ENCODE measurements around the gene F11. TPM values are rescaled to one million over a fixed set of nuclear protein-coding genes. Genes with fewer than 3 reads are reported as not detected.
A peak's percentile ranks its signal among the peaks of the same experiment; 100 is the strongest.

Gene F11
- total and polyA plus RNA-seq, 2 of the 13 experiments (the other 11 are each of a cell fraction or from before 2014, with no cell fraction given), result 35.1 to 58.0 TPM

DNA sequence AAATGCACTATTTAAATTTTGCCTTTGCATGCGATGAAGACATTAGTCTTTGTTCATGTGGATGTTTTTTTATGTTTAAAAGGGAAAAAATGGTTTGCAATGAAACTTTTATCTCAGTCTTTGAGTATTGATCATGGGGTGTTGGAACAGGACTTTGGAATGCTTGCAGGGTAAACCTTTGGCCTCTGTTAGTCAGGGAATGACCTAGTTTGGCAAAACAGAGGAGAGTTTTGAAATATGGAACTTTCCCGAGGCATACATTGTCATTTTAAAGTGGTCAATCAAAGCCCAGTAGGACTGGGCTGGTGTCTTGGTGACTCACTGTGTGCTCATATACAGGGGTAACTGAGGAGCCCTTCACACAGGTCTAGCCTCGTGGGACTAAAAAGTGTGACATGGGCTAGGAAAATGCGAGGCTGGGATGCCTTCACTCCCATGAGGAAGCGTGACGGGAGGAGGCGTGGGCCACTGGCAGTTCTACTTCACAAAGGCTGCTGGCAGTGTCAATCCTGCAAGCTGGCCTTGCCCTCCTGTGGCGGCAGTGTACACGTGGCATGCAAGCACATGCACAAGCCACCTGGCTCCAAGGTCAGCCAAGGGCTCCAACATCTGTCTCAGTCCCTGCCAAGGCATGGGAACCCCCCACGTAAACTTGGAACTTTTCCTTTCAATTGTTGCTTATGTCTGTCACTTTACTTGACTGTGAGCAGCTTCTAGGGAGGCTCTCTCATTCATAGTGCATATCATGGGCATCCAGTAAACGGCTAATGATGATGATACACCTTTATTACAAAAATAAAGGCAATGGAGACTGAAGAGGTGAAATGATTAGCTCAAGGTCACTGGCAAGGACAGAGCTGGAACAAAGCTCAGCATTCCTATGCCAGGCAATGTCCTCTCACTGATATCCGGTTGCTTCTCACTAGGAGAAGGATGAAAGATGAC lies 5.2 kb upstream of the F11 start (continued):
- no peak for TF ChIP-seq LCORL (IDR thresholded peaks at IDR 0.05)
- TF ChIP-seq LCORL (CRISPR knock-in tag; IDR thresholded peaks at IDR 0.05), result peak; percentile 94
- peak; percentile 96; the same call in 1 of the 2 replicates for TF ChIP-seq NFKB2 (CRISPR knock-in tag; IDR thresholded peaks at IDR 0.05; ENCODE audit: borderline replicate concordance)
- TF ChIP-seq HMGA1 (CRISPR knock-in tag; conservative IDR thresholded peaks at IDR 0.05), result no peak
- TF ChIP-seq DNMT1 (CRISPR knock-in tag; IDR thresholded peaks at IDR 0.05), result no peak
- TF ChIP-seq ZMYM4 (CRISPR knock-in tag; IDR thresholded peaks at IDR 0.05), result peak; percentile 83
- TF ChIP-seq ZFP41 (CRISPR knock-in tag; IDR thresholded peaks at IDR 0.05; ENCODE audit: borderline replicate concordance), result peak; percentile 91
- peak; percentile 59; the same call in 1 of the 2 replicates for TF ChIP-seq ZNF788 (CRISPR knock-in tag; IDR thresholded peaks at IDR 0.05; ENCODE audit: borderline replicate concordance)
- no peak; the same call in none of the 2 replicates for TF ChIP-seq ZNF350 (CRISPR knock-in tag; IDR thresholded peaks at IDR 0.05; ENCODE audit: borderline replicate concordance, low read depth)
- TF ChIP-seq SIN3B (IDR thresholded peaks at IDR 0.05; ENCODE audit: low read length), result no peak
- no peak for TF ChIP-seq ZNF234 (CRISPR knock-in tag; conservative IDR thresholded peaks at IDR 0.05)
- no peak for TF ChIP-seq ZNF326 (CRISPR knock-in tag; IDR thresholded peaks at IDR 0.05; ENCODE audit: borderline replicate concordance)
- peak; percentile 98 for TF ChIP-seq ZKSCAN1 (IDR thresholded peaks at IDR 0.05; ENCODE audit: low read length)
- peak; percentile 82; the same call in 1 of the 2 replicates for TF ChIP-seq NFIB (CRISPR knock-in tag; IDR thresholded peaks at IDR 0.05; ENCODE audit: borderline replicate concordance)
- no peak for TF ChIP-seq SETDB1 (CRISPR knock-in tag; IDR thresholded peaks at IDR 0.05; ENCODE audit: borderline replicate concordance)
- TF ChIP-seq PRMT3 (CRISPR knock-in tag; IDR thresholded peaks at IDR 0.05; ENCODE audit: borderline replicate concordance, low read depth), result no peak
- TF ChIP-seq CCDC6 (CRISPR knock-in tag; IDR thresholded peaks at IDR 0.05), result peak; percentile 84
- peak; percentile 53; the same call in 1 of the 2 replicates for TF ChIP-seq SNAI1 (CRISPR knock-in tag; IDR thresholded peaks at IDR 0.05; ENCODE audit: borderline replicate concordance)
- no peak for TF ChIP-seq NFE2L2 (IDR thresholded peaks at IDR 0.05; ENCODE audit: low read length)
- TF ChIP-seq NR2C2 (CRISPR knock-in tag; IDR thresholded peaks at IDR 0.05; ENCODE audit: borderline replicate concordance), result peak; percentile 55; the same call in 1 of the 2 replicates
- TF ChIP-seq ZFP90 (CRISPR knock-in tag; IDR thresholded peaks at IDR 0.05; ENCODE audit: borderline replicate concordance), result peak; percentile 39; the same call in 1 of the 2 replicates
- TF ChIP-seq GATA4 (IDR thresholded peaks at IDR 0.05; ENCODE audit: borderline replicate concordance, low read depth), result no peak
- TF ChIP-seq ZNF552 (CRISPR knock-in tag; IDR thresholded peaks at IDR 0.05; ENCODE audit: borderline replicate concordance), result peak; percentile 93
- peak; percentile 53 for TF ChIP-seq ZMAT3 (CRISPR knock-in tag; conservative IDR thresholded peaks at IDR 0.05)
- peak; percentile 9; the same call in 1 of the 2 replicates for TF ChIP-seq ZNF773 (CRISPR knock-in tag; IDR thresholded peaks at IDR 0.05; ENCODE audit: borderline replicate concordance)
- TF ChIP-seq MXI1 (IDR thresholded peaks at IDR 0.05; ENCODE audit: borderline replicate concordance, low read depth, low read length), result peak; percentile 88; the same call in 2 of the 3 replicates

Data from HepG2 (cell line).